Activated naive CD8-positive, alpha-beta T cell (primary cell): ENCODE measurements around the gene AZU1.
A peak's percentile ranks its signal among the peaks of the same experiment; 100 is the strongest.
"Not testable (repeated sequence)": the region's sequence is repeated elsewhere in the genome, so short reads cannot be mapped to it uniquely, and the experiment has no call there.

Experiments
- H3K27ac Mint-ChIP-seq: one replicate; pipeline ENCODE4 v1.8.0; 2021; ENCODE audit warnings: mixed read lengths
- H3K27me3 Mint-ChIP-seq: one replicate; pipeline ENCODE4 v1.8.0; 2021; ENCODE audit warnings: mixed read lengths
- H3K36me3 Mint-ChIP-seq: one replicate; pipeline ENCODE4 v1.8.0; 2021; ENCODE audit warnings: mixed read lengths
- H3K4me1 Mint-ChIP-seq: one replicate; pipeline ENCODE4 v1.8.0; 2021; ENCODE audit warnings: low read depth, mixed read lengths
- H3K4me3 Mint-ChIP-seq: one replicate; pipeline ENCODE4 v1.8.0; 2021; ENCODE audit warnings: mild to moderate bottlenecking, mixed read lengths
- H3K9me3 Mint-ChIP-seq: one replicate; pipeline ENCODE4 v1.8.0; 2021; ENCODE audit warnings: low read depth, mixed read lengths

The AZU1 gene

GRCh38 chr19:873084-873483 is 45.4 kb downstream of the AZU1 start:
- no peaks in the 10 kb centered on the region for H3K9me3 Mint-ChIP-seq
- peaks cover 2% of the 10 kb centered on the region for H3K36me3 Mint-ChIP-seq
- H3K27ac Mint-ChIP-seq, result no peak overlapping the region
- no peaks in the 10 kb centered on the region for H3K27me3 Mint-ChIP-seq
- H3K4me3 Mint-ChIP-seq, result no peak overlapping the region
- H3K4me1 Mint-ChIP-seq, result peaks cover 15% of the 10 kb centered on the region

- H3K36me3 Mint-ChIP-seq, result peaks cover 2% of the 10 kb centered on the region
- peaks cover 15% of the 10 kb centered on the region for H3K4me1 Mint-ChIP-seq
- H3K27me3 Mint-ChIP-seq, result no peaks in the 10 kb centered on the region
- H3K27ac Mint-ChIP-seq, result no peak overlapping the region
- H3K4me3 Mint-ChIP-seq, result no peak overlapping the region
- no peaks in the 10 kb centered on the region for H3K9me3 Mint-ChIP-seq
Measured at GRCh38 chr19:873561-874041, 46.0 kb downstream of the AZU1 start.

- Mint-ChIP-seq H3K4me3 (no peak overlapping the region), H3K9me3 (no peaks in the 10 kb centered on the region), H3K4me1 (peaks cover 12% of the 10 kb centered on the region), H3K36me3 (no peaks in the 10 kb centered on the region), H3K27ac (no peak overlapping the region), H3K27me3 (no peaks in the 10 kb centered on the region)
Measured at GRCh38 chr19:875265-875879, 47.7 kb downstream of the AZU1 start.

GRCh38 chr19:876089-876488 is 48.5 kb downstream of the AZU1 start:
- H3K4me3 Mint-ChIP-seq, result no peak overlapping the region
- no peaks in the 10 kb centered on the region for H3K9me3 Mint-ChIP-seq
- H3K27ac Mint-ChIP-seq, result peak overlapping the region; percentile 6
- H3K27me3 Mint-ChIP-seq, result no peaks in the 10 kb centered on the region
- H3K4me1 Mint-ChIP-seq, result peaks cover 11% of the 10 kb centered on the region
- H3K36me3 Mint-ChIP-seq, result no peaks in the 10 kb centered on the region

- Mint-ChIP-seq H3K36me3 (no peaks in the 10 kb centered on the region), H3K4me1 (peaks cover 9% of the 10 kb centered on the region), H3K27me3 (no peaks in the 10 kb centered on the region), H3K27ac (no peak overlapping the region), H3K9me3 (no peaks in the 10 kb centered on the region), H3K4me3 (no peak overlapping the region)
Measured at GRCh38 chr19:876780-877314, 49.2 kb downstream of the AZU1 start.

GRCh38 chr19:877992-878660 is 50.5 kb downstream of the AZU1 start:
- H3K4me3 Mint-ChIP-seq, H3K4me1 Mint-ChIP-seq, H3K27ac Mint-ChIP-seq, H3K27me3 Mint-ChIP-seq, H3K36me3 Mint-ChIP-seq, H3K9me3 Mint-ChIP-seq: not testable (repeated sequence)

- H3K4me3 Mint-ChIP-seq, H3K27me3 Mint-ChIP-seq, H3K36me3 Mint-ChIP-seq, H3K9me3 Mint-ChIP-seq, H3K27ac Mint-ChIP-seq, H3K4me1 Mint-ChIP-seq: not testable (repeated sequence)
Measured at GRCh38 chr19:878751-879561, 51.3 kb downstream of the AZU1 start.

- Mint-ChIP-seq H3K27me3 (no peaks in the 10 kb centered on the region), H3K4me3 (no peak overlapping the region), H3K4me1 (peaks cover 2% of the 10 kb centered on the region), H3K9me3 (no peaks in the 10 kb centered on the region), H3K27ac (no peak overlapping the region), H3K36me3 (no peaks in the 10 kb centered on the region)
Measured at GRCh38 chr19:879711-880438, 52.2 kb downstream of the AZU1 start.
